K562 (cell line): ENCODE measurements around the gene NMUR1. TPM values are rescaled to one million over a fixed set of nuclear protein-coding genes. Genes with fewer than 3 reads are reported as not detected.
A peak's percentile ranks its signal among the peaks of the same experiment; 100 is the strongest.
"Not testable (repeated sequence)": the region's sequence is repeated elsewhere in the genome, so short reads cannot be mapped to it uniquely, and the experiment has no call there.

Experiments
- ATAC-seq: fragments of 200-7000 bp; cut with Tn5 transposase; 3 replicates; pipeline ENCODE4 v1.9.1; 2020; ENCODE audit warnings: moderate library complexity
- BruUV-seq: library from RNA; stranded (reverse); fragments of 400-500 nt; replicated peaks from 2 replicates; lab custom pipeline; 2021; lab: Mats Ljungman, UMichigan
- CTCF ChIA-PET: fragments of 300-600 bp; formaldehyde crosslinking; extraction: SDS; loops from one replicate; lab custom pipeline; 2021; ENCODE audit warnings: low intra/inter-chr PET ratio; lab: Yijun Ruan, JAX
- POLR2A ChIA-PET: fragments of 300-600, 350-650 bp; sonication (Branson Sonifier 250); formaldehyde crosslinking; extraction: SDS; loops from one replicate; lab custom pipeline; 2021; ENCODE audit warnings: antibody characterized with exemption, inconsistent platforms; lab: Yijun Ruan, JAX
- DNase-seq, 4 experiments: peaks; one replicate each; pipeline versions ENCODE4 v3.0.0 to v3.0.0-alpha.2; 2011 to 2018; ENCODE audit warnings: low spot score in 3 of 4, mixed read lengths in 3 of 4; ENCODE audit errors: extremely low read depth in 1 of 4
- FAIRE-seq: peaks from 2 replicates; lab custom pipeline; 2011; peaks lifted over from hg19 to GRCh38; lab: Jason Lieb, UNC
- H2AFZ ChIP-seq: 2 replicates; pipeline ENCODE4 v1.6.0; 2011; ENCODE audit warnings: low read depth, low read length, control low read depth, inconsistent platforms
- H3K27ac ChIP-seq: fragments of 200-600 bp; 3 replicates; pipeline ENCODE4 v1.8.0; 2011; ENCODE audit warnings: low read depth, mild to moderate bottlenecking, control low read depth, inconsistent platforms, low read length, moderate library complexity, mixed read lengths; ENCODE audit errors: extremely low read depth
- H3K27me3 ChIP-seq, 2 experiments: fragments of 300-600 bp in 1 of 2; 2 replicates in 1 of 2; 3 replicates in 1 of 2; pipeline versions ENCODE4 v1.6.0 to v1.8.0; 2011; ENCODE audit warnings: inconsistent platforms in 2 of 2, low read length in 2 of 2, mild to moderate bottlenecking in 1 of 2, mixed read lengths in 1 of 2, moderate library complexity in 1 of 2; ENCODE audit not compliant: control insufficient read depth in 2 of 2, insufficient read depth in 2 of 2
- H3K36me3 ChIP-seq: fragments of 300-600 bp; 3 replicates; pipeline ENCODE4 v1.8.0; 2011; ENCODE audit warnings: mild to moderate bottlenecking, low read length, inconsistent platforms; ENCODE audit not compliant: control insufficient read depth, insufficient read depth
- H3K4me1 ChIP-seq, 2 experiments: fragments of 200-600 bp in 1 of 2; replicated peaks in 1 of 2; 2 replicates in 1 of 2; 3 replicates in 1 of 2; pipeline versions ENCODE4 v1.5.1 to v1.8.0; 2011; ENCODE audit warnings: inconsistent platforms in 2 of 2, low read length in 2 of 2, mild to moderate bottlenecking in 1 of 2, mixed read lengths in 1 of 2, moderate library complexity in 1 of 2; ENCODE audit not compliant: control insufficient read depth in 2 of 2, insufficient read depth in 2 of 2
- H3K4me2 ChIP-seq: 2 replicates; pipeline ENCODE4 v1.6.1; 2011; ENCODE audit warnings: low read length, control low read depth, inconsistent platforms, mixed read lengths; ENCODE audit not compliant: insufficient read depth
- H3K4me3 ChIP-seq: fragments of 200-600 bp; sonication (generic), shearing (Covaris generic); 2 replicates; pipeline ENCODE4 v1.5.1; 2016; ENCODE audit warnings: control low read depth, inconsistent platforms
- H3K79me2 ChIP-seq: fragments of 200-600 bp; 3 replicates; pipeline ENCODE4 v1.8.0; 2011; ENCODE audit warnings: low read length, inconsistent platforms; ENCODE audit not compliant: control insufficient read depth, insufficient read depth
- H3K9ac ChIP-seq, 2 experiments: 2 replicates each; pipeline versions ENCODE4 v1.6.0 to v1.6.1; 2011; ENCODE audit warnings: low read depth in 2 of 2, low read length in 2 of 2, control low read depth in 1 of 2, inconsistent platforms in 1 of 2, mild to moderate bottlenecking in 1 of 2, mixed read lengths in 1 of 2; ENCODE audit not compliant: insufficient read depth in 1 of 2
- H3K9me1 ChIP-seq: one replicate; pipeline ENCODE4 v1.6.0; 2011; ENCODE audit warnings: inconsistent platforms, mild to moderate bottlenecking, low read length, moderate library complexity; ENCODE audit not compliant: control insufficient read depth, insufficient read depth
- H3K9me3 ChIP-seq: replicated peaks from 2 replicates; pipeline ENCODE4 v1.5.1; 2011; ENCODE audit warnings: low read depth, low read length, inconsistent platforms; ENCODE audit not compliant: control insufficient read depth, insufficient read depth
- H4K20me1 ChIP-seq: replicated peaks from 2 replicates; pipeline ENCODE4 v1.6.1; 2011; ENCODE audit warnings: low read length, inconsistent platforms, mixed read lengths; ENCODE audit not compliant: control insufficient read depth, insufficient read depth
- EHMT2 ChIP-seq: fragments of 450-650 bp; IDR thresholded peaks from 2 replicates; pipeline ENCODE4 v1.6.1; 2018; ENCODE audit warnings: antibody characterized with exemption
- HIVEP1 ChIP-seq: fragments of 250-450 bp; sonication (Bioruptor Pico); IDR thresholded peaks from 2 replicates; pipeline ENCODE4 v1.4.0; 2020; ENCODE audit warnings: mild to moderate bottlenecking
- WGBS: fragments of 100-300 bp; shearing (Covaris generic); methylation state at CpG from one replicate; pipeline ENCODE4 v1.1.6; 2016; ENCODE audit warnings: low coverage, mixed read lengths; ENCODE audit not compliant: insufficient coverage; ENCODE audit errors: missing lambda C conversion rate; 5-methylcytosine and 5-hydroxymethylcytosine counted together
- in situ Hi-C: fragments of 300-500 bp; cut with MboI; formaldehyde crosslinking; loops from 4 replicates; pipeline ENCODE4 v1.15.0; 2018; ENCODE audit warnings: inconsistent platforms, mixed read lengths
- intact Hi-C: fragments of 100-400 bp; cut with micrococcal nuclease; formaldehyde crosslinking; loops from 2 replicates; pipeline ENCODE4 v1.14.2; 2022
- polyA plus RNA-seq, 8 experiments: library from polyadenylated mRNA; depleted of rRNA in 4 of 8; stranded (reverse) in 5 of 8; unstranded in 3 of 8; fragments of >200 nt; fragmentation: Nextera tagmentation in 2 of 8; fragmentation: Illumina TruSeq in 1 of 8; extraction: Ambion mirVana in 2 of 8; extraction: Trizol in 1 of 8; gene quantifications; 2 replicates each; pipeline versions ENCODE4 v1.2.1 to v1.2.3, GENCODE V29; 2011 to 2014; ENCODE audit warnings: inconsistent platforms in 1 of 8, missing spikeins in 1 of 8
- total RNA-seq, 7 experiments: library from RNA; depleted of rRNA in 6 of 7; stranded (reverse); fragments of >200 nt in 6 of 7; fragmentation: Illumina TruSeq in 2 of 7; extraction: Trizol in 2 of 7; gene quantifications; 2 replicates each; pipeline versions ENCODE4 v1.2.1 to v1.2.3, GENCODE V29; 2011 to 2021; ENCODE audit warnings: low replicate concordance in 1 of 7
- TF ChIP-seq, protein P1 (sequence below): fragments of 250-450 bp; sonication (Bioruptor Pico); IDR thresholded peaks from 2 replicates; pipeline ENCODE4 v1.8.0; 2022; ENCODE audit warnings: inconsistent platforms, mild to moderate bottlenecking, moderate library complexity, borderline replicate concordance

NMUR1 gene
- total and polyA plus RNA-seq, 9 of the 15 experiments (the other 6 are each of a cell fraction or from before 2014, with no cell fraction given): 0.01 to 0.27 (median 0.15) TPM

- H2AFZ ChIP-seq: no peak overlapping the region
- H3K4me1 ChIP-seq: no peaks in the 10 kb centered on the region; a peak in 1 of 5 replicates
- in situ Hi-C loops: no loop called here
- H3K27ac ChIP-seq: no peak overlapping the region
- H3K9ac ChIP-seq: no peak overlapping the region
- no peaks in the 10 kb centered on the region for H3K9me3 ChIP-seq
- no TSS peak for BruUV-seq
- 10% methylated on average over 2 of the region's 3 CpGs for WGBS
- H3K79me2 ChIP-seq: no peaks in the 10 kb centered on the region
- TF ChIP-seq, protein P1, sequence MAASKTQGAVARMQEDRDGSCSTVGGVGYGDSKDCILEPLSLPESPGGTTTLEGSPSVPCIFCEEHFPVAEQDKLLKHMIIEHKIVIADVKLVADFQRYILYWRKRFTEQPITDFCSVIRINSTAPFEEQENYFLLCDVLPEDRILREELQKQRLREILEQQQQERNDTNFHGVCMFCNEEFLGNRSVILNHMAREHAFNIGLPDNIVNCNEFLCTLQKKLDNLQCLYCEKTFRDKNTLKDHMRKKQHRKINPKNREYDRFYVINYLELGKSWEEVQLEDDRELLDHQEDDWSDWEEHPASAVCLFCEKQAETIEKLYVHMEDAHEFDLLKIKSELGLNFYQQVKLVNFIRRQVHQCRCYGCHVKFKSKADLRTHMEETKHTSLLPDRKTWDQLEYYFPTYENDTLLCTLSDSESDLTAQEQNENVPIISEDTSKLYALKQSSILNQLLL (CRISPR knock-in tag): no peak
- TF ChIP-seq HIVEP1 (CRISPR knock-in tag): no peak
- 0 out of 2 replicates have a peak, but pooled peaks have one; percentile 34 for TF ChIP-seq EHMT2
- TF ChIP-seq, all 486 proteins: peak for 1
- FAIRE-seq (no peak), ATAC-seq (no peak), DNase-seq (no peak)
- no peaks in the 10 kb centered on the region for H4K20me1 ChIP-seq
- H3K27me3 ChIP-seq: peaks cover 0 to 22% of the 10 kb centered on the region in 2 experiments; a peak in 3 of 5 replicates
- ChIA-PET POLR2A (no interaction called here), CTCF (no interaction called here)
- intact Hi-C loops: no loop called here
- no peaks in the 10 kb centered on the region for H3K36me3 ChIP-seq
- no peak overlapping the region for H3K4me3 ChIP-seq
- no peaks in the 10 kb centered on the region for H3K9me1 ChIP-seq
- no peak overlapping the region for H3K4me2 ChIP-seq
These were observed 49.3 kb upstream of the NMUR1 start for GRCh38 chr2:231579560-231579959.

- H3K9ac ChIP-seq, CTCF ChIA-PET, intact Hi-C loops, BruUV-seq, H3K4me1 ChIP-seq, H3K27ac ChIP-seq, ATAC-seq, H3K9me3 ChIP-seq, H3K79me2 ChIP-seq, FAIRE-seq, H3K4me2 ChIP-seq, DNase-seq, H3K9me1 ChIP-seq, H4K20me1 ChIP-seq, H2AFZ ChIP-seq, H3K36me3 ChIP-seq, in situ Hi-C loops, H3K4me3 ChIP-seq, POLR2A ChIA-PET: not testable (repeated sequence)
- 0% methylated on average over 2 of the region's 2 CpGs for WGBS
- H3K27me3 ChIP-seq: peaks cover 0 to 23% of the 10 kb centered on the region in 2 experiments; a peak in 4 of 5 replicates
These were observed 48.4 kb upstream of the NMUR1 start for GRCh38 chr2:231578655-231579054.
